Effector memory CD4-positive, alpha-beta T cell (primary cell): Measurements from ENCODE around the gene EML4.

Source experiments
- DNase-seq, 3 donors: peaks; one replicate each; pipeline ENCODE4 v3.0.0-alpha.2; 2020
- H3K27ac ChIP-seq: 2 replicates; pipeline ENCODE4 v1.7.0; 2013; ENCODE audit warnings: mild to moderate bottlenecking, low read length, moderate library complexity; ENCODE audit not compliant: insufficient read depth, poor library complexity, severe bottlenecking
- H3K27me3 ChIP-seq: replicated peaks from 2 replicates; pipeline ENCODE4 v1.7.0; 2013; ENCODE audit warnings: mild to moderate bottlenecking, low read length; ENCODE audit not compliant: insufficient read depth, control insufficient read depth, poor library complexity, severe bottlenecking
- H3K36me3 ChIP-seq: 2 replicates; pipeline ENCODE4 v1.7.0; 2013; ENCODE audit warnings: mild to moderate bottlenecking, low read length, moderate library complexity; ENCODE audit not compliant: control insufficient read depth, insufficient read depth
- H3K4me1 ChIP-seq: 2 replicates; pipeline ENCODE4 v1.7.0; 2013; ENCODE audit warnings: low read length, mild to moderate bottlenecking; ENCODE audit not compliant: control insufficient read depth, insufficient read depth, poor library complexity, severe bottlenecking
- H3K4me3 ChIP-seq: 2 replicates; pipeline ENCODE4 v1.7.0; 2013; ENCODE audit warnings: low read length, low read depth, mild to moderate bottlenecking; ENCODE audit not compliant: insufficient read depth, poor library complexity, severe bottlenecking
- H3K9me3 ChIP-seq: 2 replicates; pipeline ENCODE4 v1.7.0; 2013; ENCODE audit warnings: mild to moderate bottlenecking, low read length, moderate library complexity; ENCODE audit not compliant: control insufficient read depth

EML4 gene

GRCh38 chr2:42219160-42219559 is 50.0 kb downstream of the EML4 start:
- no peak overlapping the region for H3K27ac ChIP-seq

GRCh38 chr2:42220566-42220965 is 51.4 kb downstream of the EML4 start:
- no peak for DNase-seq
- no peaks in the 10 kb centered on the region for H3K27me3 ChIP-seq
- H3K27ac ChIP-seq, result no peak overlapping the region
- H3K36me3 ChIP-seq, result no peaks in the 10 kb centered on the region
- no peak overlapping the region for H3K4me3 ChIP-seq
- H3K4me1 ChIP-seq, result peaks cover 12% of the 10 kb centered on the region
- no peaks in the 10 kb centered on the region for H3K9me3 ChIP-seq

More at GRCh38 chr2:42219160-42219559, 50.0 kb downstream of the EML4 start:
- no peaks in the 10 kb centered on the region for H3K27me3 ChIP-seq
- peaks cover 12% of the 10 kb centered on the region for H3K4me1 ChIP-seq
- no peak overlapping the region for H3K4me3 ChIP-seq
- H3K36me3 ChIP-seq, result peaks cover 5% of the 10 kb centered on the region
- DNase-seq, result no peak
- no peaks in the 10 kb centered on the region for H3K9me3 ChIP-seq

GRCh38 chr2:42223067-42223854 is 54.1 kb downstream of the EML4 start:
- no peaks in the 10 kb centered on the region for H3K36me3 ChIP-seq
- H3K4me3 ChIP-seq, result no peak overlapping the region
- peaks cover 23% of the 10 kb centered on the region for H3K4me1 ChIP-seq
- no peak overlapping the region for H3K27ac ChIP-seq
- no peaks in the 10 kb centered on the region for H3K9me3 ChIP-seq
- H3K27me3 ChIP-seq, result no peaks in the 10 kb centered on the region
- DNase-seq, result no peak

GRCh38 chr2:42223855-42224268 is 54.7 kb downstream of the EML4 start:
- Histone ChIP-seq H3K4me3 (no peak overlapping the region), H3K27me3 (no peaks in the 10 kb centered on the region), H3K27ac (no peak overlapping the region), H3K36me3 (no peaks in the 10 kb centered on the region), H3K9me3 (no peaks in the 10 kb centered on the region), H3K4me1 (peaks cover 25% of the 10 kb centered on the region)
- DNase-seq, result no peak

- Histone ChIP-seq H3K4me1 (peaks cover 30% of the 10 kb centered on the region), H3K36me3 (no peaks in the 10 kb centered on the region), H3K27me3 (no peaks in the 10 kb centered on the region), H3K4me3 (no peak overlapping the region), H3K9me3 (no peaks in the 10 kb centered on the region), H3K27ac (no peak overlapping the region)
- no peak for DNase-seq
Observed at GRCh38 chr2:42224422-42225067, 55.4 kb downstream of the EML4 start.

GRCh38 chr2:42225573-42225972 is 56.4 kb downstream of the EML4 start:
- Histone ChIP-seq H3K27me3 (no peaks in the 10 kb centered on the region), H3K4me3 (no peak overlapping the region), H3K36me3 (no peaks in the 10 kb centered on the region), H3K9me3 (no peaks in the 10 kb centered on the region), H3K4me1 (peaks cover 27% of the 10 kb centered on the region), H3K27ac (no peak overlapping the region)
- no peak for DNase-seq

- peaks cover 27% of the 10 kb centered on the region for H3K4me1 ChIP-seq
- H3K4me3 ChIP-seq, result no peak overlapping the region
- no peaks in the 10 kb centered on the region for H3K27me3 ChIP-seq
- H3K36me3 ChIP-seq, result no peaks in the 10 kb centered on the region
- no peak for DNase-seq
- no peaks in the 10 kb centered on the region for H3K9me3 ChIP-seq
- H3K27ac ChIP-seq, result no peak overlapping the region
Observed at GRCh38 chr2:42227491-42227890, 58.3 kb downstream of the EML4 start.

GRCh38 chr2:42228101-42228500 is 58.9 kb downstream of the EML4 start:
- no peaks in the 10 kb centered on the region for H3K9me3 ChIP-seq
- H3K36me3 ChIP-seq, result no peaks in the 10 kb centered on the region
- peaks cover 27% of the 10 kb centered on the region for H3K4me1 ChIP-seq

GRCh38 chr2:42229949-42230348 is 60.8 kb downstream of the EML4 start:
- no peak overlapping the region for H3K27ac ChIP-seq
- no peaks in the 10 kb centered on the region for H3K36me3 ChIP-seq
- no peak overlapping the region for H3K4me3 ChIP-seq
- H3K4me1 ChIP-seq, result peaks cover 27% of the 10 kb centered on the region
- H3K9me3 ChIP-seq, result no peaks in the 10 kb centered on the region
- no peaks in the 10 kb centered on the region for H3K27me3 ChIP-seq
- DNase-seq, result no peak

More at GRCh38 chr2:42228101-42228500, 58.9 kb downstream of the EML4 start:
- no peaks in the 10 kb centered on the region for H3K27me3 ChIP-seq
- no peak for DNase-seq
- H3K4me3 ChIP-seq, result no peak overlapping the region
- no peak overlapping the region for H3K27ac ChIP-seq

GRCh38 chr2:42230891-42231290 is 61.7 kb downstream of the EML4 start:
- Histone ChIP-seq H3K27me3 (no peaks in the 10 kb centered on the region), H3K27ac (no peak overlapping the region), H3K4me3 (no peak overlapping the region), H3K36me3 (no peaks in the 10 kb centered on the region), H3K4me1 (peaks cover 26% of the 10 kb centered on the region), H3K9me3 (no peaks in the 10 kb centered on the region)
- DNase-seq, result no peak
